ENCODE measurements around the gene SPEG.

DNA sequence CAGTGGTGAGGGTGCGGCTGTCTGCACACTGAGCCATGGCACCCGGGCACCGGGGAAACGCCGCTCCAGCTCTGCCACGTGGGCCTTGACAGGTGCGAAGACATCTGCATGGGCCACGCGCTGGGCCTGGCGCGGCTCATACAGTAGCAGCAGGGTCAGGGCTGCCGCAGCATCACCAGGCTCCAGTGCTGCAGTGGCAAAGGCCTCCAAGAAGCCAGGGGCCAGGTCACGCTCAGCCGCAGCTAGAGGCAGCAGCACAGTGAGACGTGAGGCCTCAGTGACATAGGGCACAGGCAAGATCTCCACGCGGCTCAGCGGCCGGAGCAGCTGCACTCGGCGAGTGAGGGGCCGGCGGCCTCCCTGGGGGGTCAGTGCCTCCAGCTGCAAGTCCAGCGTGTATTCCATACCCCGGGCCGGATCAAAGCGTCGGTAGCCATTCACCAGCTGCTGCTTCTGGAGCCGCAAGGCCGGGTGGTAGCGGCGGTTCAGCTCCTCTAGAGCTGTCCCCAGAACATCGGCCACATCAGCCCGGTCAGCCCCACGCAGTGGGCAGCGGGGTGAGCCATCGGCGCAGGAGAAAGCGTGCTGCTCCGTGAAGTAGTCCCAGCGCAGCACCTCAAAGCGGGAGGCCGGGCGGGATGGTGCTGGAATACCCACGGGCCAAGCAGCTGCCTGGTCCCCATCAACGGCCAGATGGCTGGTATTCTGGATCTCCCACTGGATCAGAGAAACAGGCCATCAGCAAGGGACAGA, 105.5 kb downstream of the SPEG start:
- TF ChIP-seq, protein P1, sequence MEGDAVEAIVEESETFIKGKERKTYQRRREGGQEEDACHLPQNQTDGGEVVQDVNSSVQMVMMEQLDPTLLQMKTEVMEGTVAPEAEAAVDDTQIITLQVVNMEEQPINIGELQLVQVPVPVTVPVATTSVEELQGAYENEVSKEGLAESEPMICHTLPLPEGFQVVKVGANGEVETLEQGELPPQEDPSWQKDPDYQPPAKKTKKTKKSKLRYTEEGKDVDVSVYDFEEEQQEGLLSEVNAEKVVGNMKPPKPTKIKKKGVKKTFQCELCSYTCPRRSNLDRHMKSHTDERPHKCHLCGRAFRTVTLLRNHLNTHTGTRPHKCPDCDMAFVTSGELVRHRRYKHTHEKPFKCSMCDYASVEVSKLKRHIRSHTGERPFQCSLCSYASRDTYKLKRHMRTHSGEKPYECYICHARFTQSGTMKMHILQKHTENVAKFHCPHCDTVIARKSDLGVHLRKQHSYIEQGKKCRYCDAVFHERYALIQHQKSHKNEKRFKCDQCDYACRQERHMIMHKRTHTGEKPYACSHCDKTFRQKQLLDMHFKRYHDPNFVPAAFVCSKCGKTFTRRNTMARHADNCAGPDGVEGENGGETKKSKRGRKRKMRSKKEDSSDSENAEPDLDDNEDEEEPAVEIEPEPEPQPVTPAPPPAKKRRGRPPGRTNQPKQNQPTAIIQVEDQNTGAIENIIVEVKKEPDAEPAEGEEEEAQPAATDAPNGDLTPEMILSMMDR (conservative IDR thresholded peaks at IDR 0.05; ENCODE audit: low read length), result no peak
- no peak for TF ChIP-seq EZH2phosphoT487 (IDR thresholded peaks at IDR 0.05; ENCODE audit: borderline replicate concordance, low read depth, low read length)
